Gastroesophageal sphincter (tissue), 4 donors: ENCODE results near the gene MKNK2. TPM values are rescaled to one million over a fixed set of nuclear protein-coding genes. Genes with fewer than 3 reads are reported as not detected.
"Not testable (repeated sequence)": the region's sequence is repeated elsewhere in the genome, so short reads cannot be mapped to it uniquely, and the experiment has no call there.

Source experiments
- ATAC-seq: fragments of 150-250 bp; one replicate; pipeline ENCODE4 v1.9.1; 2016; ENCODE audit warnings: mild to moderate bottlenecking, moderate library complexity
- H3K27ac ChIP-seq, 4 donors: fragments of 200-600 bp; sonication (generic) in 3 of 4; 1 replicate in 3 of 4; 2 replicates in 1 of 4; pipeline ENCODE4 v1.5.1; 2016 to 2019
- H3K27me3 ChIP-seq: fragments of 200-600 bp; sonication (generic); one replicate; pipeline ENCODE4 v1.5.1; 2019
- H3K36me3 ChIP-seq, 2 donors: fragments of 200-600 bp; sonication (generic); one replicate each; pipeline ENCODE4 v1.5.1; 2019; ENCODE audit warnings: control low read depth in 1 of 2
- H3K4me1 ChIP-seq, 3 donors: fragments of 200-600 bp; sonication (generic); 1 replicate in 2 of 3; 2 replicates in 1 of 3; pipeline ENCODE4 v1.5.1; 2016 to 2019; ENCODE audit warnings: control low read depth in 2 of 3
- H3K4me3 ChIP-seq, 2 donors: fragments of 200-600 bp; sonication (generic); one replicate each; pipeline ENCODE4 v1.5.1; 2019; ENCODE audit warnings: mild to moderate bottlenecking in 1 of 2, moderate library complexity in 1 of 2
- H3K9me3 ChIP-seq, 3 donors: fragments of 200-600 bp; sonication (generic); one replicate each; pipeline ENCODE4 v1.5.1; 2017 to 2019; ENCODE audit warnings: control low read depth in 2 of 3
- EP300 ChIP-seq: sonication (generic); formaldehyde crosslinking; IDR thresholded peaks from one replicate; pipeline ENCODE4 v1.6.1; 2017; ENCODE audit warnings: antibody characterized with exemption, mild to moderate bottlenecking
- POLR2A ChIP-seq, 2 donors: fragments of 450-650 bp; IDR thresholded peaks; one replicate each; pipeline ENCODE4 v1.6.1; 2017; ENCODE audit warnings: antibody characterized with exemption in 2 of 2, mild to moderate bottlenecking in 2 of 2, moderate library complexity in 1 of 2
- POLR2AphosphoS5 ChIP-seq: sonication (generic); formaldehyde crosslinking; IDR thresholded peaks from one replicate; pipeline ENCODE4 v1.6.1; 2017; ENCODE audit warnings: antibody characterized with exemption
- WGBS, 2 donors: methylation state at CpG; one replicate each; pipeline ENCODE4 v1.1.5; 2018; ENCODE audit warnings: low coverage in 1 of 2; 5-methylcytosine and 5-hydroxymethylcytosine counted together
- small RNA-seq, 4 donors: library from RNA; depleted of rRNA; stranded (forward); fragments of <200 nt; gene quantifications; one replicate each; pipeline ENCODE3, GENCODE V24; 2016
- total RNA-seq, 4 donors: library from RNA; depleted of rRNA; stranded (reverse); fragments of >200 nt; gene quantifications; one replicate each; pipeline ENCODE4 v1.1.0, GENCODE V29; 2016
- TF ChIP-seq, protein P1 (sequence below), 4 experiments: fragments of 200-600 bp in 2 of 4; fragments of 450-650 bp in 2 of 4; sonication (generic) in 1 of 4; IDR thresholded peaks; one replicate each; pipeline ENCODE4 v1.5.1; 2017 to 2019; ENCODE audit warnings: antibody characterized with exemption in 4 of 4, mild to moderate bottlenecking in 2 of 4, moderate library complexity in 2 of 4

The MKNK2 gene
- total RNA-seq, 4 donors from 2014 or later, result 98.4 to 195 (median 173) TPM

DNA sequence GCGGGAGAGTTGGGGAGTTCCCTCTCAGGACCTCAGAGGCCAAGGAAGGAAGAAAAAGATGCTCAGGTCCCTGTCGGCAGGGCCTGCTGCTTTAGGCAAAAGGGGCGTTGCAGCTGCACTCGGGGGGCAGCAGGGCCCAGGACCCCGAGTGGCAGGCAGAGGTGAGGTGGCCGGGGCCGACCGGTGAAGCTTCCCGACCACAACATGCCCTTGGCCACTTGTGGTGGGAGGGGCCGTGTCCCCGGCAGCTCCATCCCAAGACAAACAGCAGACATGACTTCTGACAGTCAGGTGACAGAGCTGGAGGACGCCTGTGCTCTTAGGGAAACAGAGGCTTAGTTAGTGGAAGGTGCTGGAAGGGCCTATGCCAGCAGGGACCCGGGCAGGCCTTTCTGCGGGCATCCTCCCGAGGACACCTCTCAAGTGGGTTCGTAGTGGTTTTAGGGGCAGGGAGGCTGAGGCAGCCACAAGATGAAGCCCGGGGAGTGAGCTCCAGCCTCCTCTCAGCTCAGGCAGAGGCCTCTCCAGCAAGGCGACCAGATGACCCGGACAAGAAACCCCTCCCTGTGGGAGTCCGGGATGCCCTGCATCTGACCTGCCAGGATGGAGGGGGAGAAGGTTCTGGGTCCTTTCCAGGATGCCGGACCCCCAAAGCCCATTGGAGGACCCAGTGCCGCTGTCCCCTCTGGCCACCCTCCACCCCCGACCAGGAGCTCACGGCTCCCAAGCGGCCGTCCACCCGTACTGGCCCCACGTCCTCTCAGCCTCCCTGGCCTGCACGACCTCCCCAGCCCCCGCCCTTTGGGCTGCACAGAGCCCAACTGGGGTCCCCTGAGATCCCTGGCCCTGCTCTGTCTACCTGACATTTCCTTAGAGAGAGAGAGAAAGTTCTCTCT, 59.8 kb downstream of the MKNK2 start:
- Histone ChIP-seq H3K4me3 (no peak overlapping the region), H3K27ac (no peak overlapping the region), H3K36me3 (peaks cover 0 to 95% of the 10 kb centered on the region in 2 donors), H3K27me3 (no peaks in the 10 kb centered on the region), H3K9me3 (no peaks in the 10 kb centered on the region), H3K4me1 (no peaks in the 10 kb centered on the region)
- no peak for TF ChIP-seq EP300
- TF ChIP-seq POLR2AphosphoS5, result no peak
- TF ChIP-seq, protein P1, sequence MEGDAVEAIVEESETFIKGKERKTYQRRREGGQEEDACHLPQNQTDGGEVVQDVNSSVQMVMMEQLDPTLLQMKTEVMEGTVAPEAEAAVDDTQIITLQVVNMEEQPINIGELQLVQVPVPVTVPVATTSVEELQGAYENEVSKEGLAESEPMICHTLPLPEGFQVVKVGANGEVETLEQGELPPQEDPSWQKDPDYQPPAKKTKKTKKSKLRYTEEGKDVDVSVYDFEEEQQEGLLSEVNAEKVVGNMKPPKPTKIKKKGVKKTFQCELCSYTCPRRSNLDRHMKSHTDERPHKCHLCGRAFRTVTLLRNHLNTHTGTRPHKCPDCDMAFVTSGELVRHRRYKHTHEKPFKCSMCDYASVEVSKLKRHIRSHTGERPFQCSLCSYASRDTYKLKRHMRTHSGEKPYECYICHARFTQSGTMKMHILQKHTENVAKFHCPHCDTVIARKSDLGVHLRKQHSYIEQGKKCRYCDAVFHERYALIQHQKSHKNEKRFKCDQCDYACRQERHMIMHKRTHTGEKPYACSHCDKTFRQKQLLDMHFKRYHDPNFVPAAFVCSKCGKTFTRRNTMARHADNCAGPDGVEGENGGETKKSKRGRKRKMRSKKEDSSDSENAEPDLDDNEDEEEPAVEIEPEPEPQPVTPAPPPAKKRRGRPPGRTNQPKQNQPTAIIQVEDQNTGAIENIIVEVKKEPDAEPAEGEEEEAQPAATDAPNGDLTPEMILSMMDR (IDR thresholded peaks at IDR 0.05), result no peak
- no peak for TF ChIP-seq POLR2A (IDR thresholded peaks at IDR 0.05)
- no peak for ATAC-seq
- WGBS, 2 donors, result 90% methylated on average over 2 of the region's 30 CpGs; no CpG with 5 or more reads in 1 of the 2 donors

- no peak overlapping the region for H3K4me3 ChIP-seq
- TF ChIP-seq EP300, result no peak
- no peak for TF ChIP-seq POLR2A (IDR thresholded peaks at IDR 0.05)
- TF ChIP-seq, protein P1 (IDR thresholded peaks at IDR 0.05), result no peak
- TF ChIP-seq POLR2AphosphoS5, result no peak
- no peak for ATAC-seq
- WGBS, 2 donors, result 100% methylated on average over 3 of the region's 34 CpGs; no CpG with 5 or more reads in 1 of the 2 donors
- H3K4me1 ChIP-seq, result no peaks in the 10 kb centered on the region
- no peaks in the 10 kb centered on the region for H3K27me3 ChIP-seq
- peaks cover 0 to 95% of the 10 kb centered on the region in 2 donors for H3K36me3 ChIP-seq
- no peaks in the 10 kb centered on the region for H3K9me3 ChIP-seq
- no peak overlapping the region for H3K27ac ChIP-seq
Measured at GRCh38 chr19:1990230-1991017, 60.6 kb downstream of the MKNK2 start.

DNA sequence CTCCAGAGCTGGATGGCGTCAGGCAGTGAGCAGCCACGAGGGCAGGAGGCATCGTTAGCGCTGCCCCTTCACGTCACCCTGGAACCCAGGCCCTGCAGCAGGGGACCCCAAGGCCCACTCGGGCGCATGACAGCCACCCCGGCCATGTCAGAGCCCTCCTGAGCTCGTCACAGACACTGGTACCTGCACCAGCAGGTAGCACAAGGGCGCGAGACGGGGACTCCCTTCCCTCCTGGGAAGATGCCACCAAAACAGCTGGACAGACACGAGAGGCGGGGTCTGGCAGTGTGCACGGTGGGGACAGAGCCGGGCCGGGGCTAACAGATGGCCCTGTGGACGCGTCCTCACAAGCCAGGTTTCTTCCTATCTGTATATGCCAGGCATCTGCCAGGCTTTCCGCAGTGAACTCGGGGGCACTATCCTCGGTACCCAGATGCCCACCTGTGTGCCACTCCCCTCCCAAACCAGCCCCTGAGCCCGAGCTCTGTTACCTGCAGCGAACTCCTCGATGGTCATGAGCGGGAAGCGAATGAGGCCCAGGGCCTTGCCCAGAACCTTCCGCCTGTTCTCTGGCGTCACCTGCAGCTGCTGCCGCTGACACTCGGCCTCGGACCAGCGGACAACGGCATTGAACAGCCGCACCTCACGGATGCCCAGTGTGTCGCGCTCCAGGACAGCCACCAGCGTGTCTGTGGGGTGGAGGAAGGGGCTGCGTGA, 61.4 kb downstream of the MKNK2 start:
- ATAC-seq, result no peak
- 70 to 91% methylated on average over 6 to 9 of the region's 40 CpGs for WGBS, 2 donors
- Histone ChIP-seq H3K36me3 (peaks cover 0 to 98% of the 10 kb centered on the region in 2 donors), H3K9me3 (no peaks in the 10 kb centered on the region), H3K4me1 (no peaks in the 10 kb centered on the region), H3K4me3 (no peak overlapping the region), H3K27me3 (no peaks in the 10 kb centered on the region), H3K27ac (no peak overlapping the region)
- TF ChIP-seq POLR2A (IDR thresholded peaks at IDR 0.05) (no peak), EP300 (no peak), POLR2AphosphoS5 (no peak)
- TF ChIP-seq, protein P1 (IDR thresholded peaks at IDR 0.05), result no peak

- H3K4me1 ChIP-seq, H3K9me3 ChIP-seq, H3K27ac ChIP-seq, H3K4me3 ChIP-seq, ATAC-seq, H3K27me3 ChIP-seq: not testable (repeated sequence)
- 79% methylated on average over 9 of the region's 10 CpGs; no CpG with 5 or more reads in 1 of the 2 donors for WGBS, 2 donors
- H3K36me3 ChIP-seq, result peaks cover 0 to 95% of the 10 kb centered on the region in 2 donors
Measured at GRCh38 chr19:1988464-1988863, 62.6 kb downstream of the MKNK2 start.

Small RNAs within 50 kb of the gene (small RNA-seq; reads per million reads assigned to genes)
- gene AC007136.1, result 0 reads per million in 4 donors

Other genes starting within 250 kb of the MKNK2 start
- 1 to 10 TPM in 1 of 4 donors, under 1 TPM in 3; 0.27 to 1.4 (median 0.48) TPM for gene ATP8B3, start 239.0 kb downstream of the MKNK2 start, total RNA-seq
- 10 to 100 TPM; 11.4 to 29.9 (median 16.1) TPM for gene REXO1, start 202.8 kb downstream of the MKNK2 start, total RNA-seq
- gene KLF16, start 187.7 kb downstream of the MKNK2 start, total RNA-seq, result 1 to 10 TPM; 1.4 to 7.1 (median 5.5) TPM
- 100 to 1,000 TPM in 1 of 4 donors, 10 to 100 TPM in 3; 80.0 to 117 (median 91.0) TPM for gene ABHD17A, start 165.7 kb downstream of the MKNK2 start, total RNA-seq
- 1 to 10 TPM in 3 of 4 donors, under 1 TPM in 1; 0.47 to 4.2 (median 2.3) TPM for gene ADAT3, start 145.8 kb downstream of the MKNK2 start, total RNA-seq
- 10 to 100 TPM; 48.6 to 73.4 (median 58.1) TPM for gene SCAMP4, start 145.8 kb downstream of the MKNK2 start, total RNA-seq
- 10 to 100 TPM; 40.4 to 57.4 (median 46.2) TPM for gene CSNK1G2, start 110.1 kb downstream of the MKNK2 start, total RNA-seq
- gene BTBD2, start 35.5 kb downstream of the MKNK2 start, total RNA-seq, result 100 to 1,000 TPM in 1 of 4 donors, 10 to 100 TPM in 3; 44.0 to 125 (median 59.9) TPM
- 10 to 100 TPM; 29.0 to 69.9 (median 38.6) TPM for gene MOB3A, start 45.1 kb upstream of the MKNK2 start, total RNA-seq
- 10 to 100 TPM in 1 of 4 donors, 1 to 10 TPM in 3; 2.4 to 17.3 (median 4.3) TPM for gene IZUMO4, start 45.7 kb upstream of the MKNK2 start, total RNA-seq
- 100 to 1,000 TPM in 1 of 4 donors, 10 to 100 TPM in 3; 69.9 to 132 (median 73.8) TPM for gene AP3D1, start 100.3 kb upstream of the MKNK2 start, total RNA-seq
- gene DOT1L, start 112.7 kb upstream of the MKNK2 start, total RNA-seq, result 10 to 100 TPM in 2 of 4 donors, 1 to 10 TPM in 2; 4.4 to 12.8 (median 10.2) TPM
- 10 to 100 TPM; 41.6 to 56.7 (median 51.7) TPM for gene PLEKHJ1, start 185.1 kb upstream of the MKNK2 start, total RNA-seq
- gene SF3A2, start 185.6 kb upstream of the MKNK2 start, total RNA-seq, result 10 to 100 TPM; 27.5 to 40.3 (median 37.4) TPM
- gene AMH, start 198.1 kb upstream of the MKNK2 start, total RNA-seq, result 1 to 10 TPM in 1 of 4 donors, under 1 TPM in 3; 0.23 to 1.2 (median 0.47) TPM
- under 1 TPM in 1 of 4 donors, not detected in 3; 0.37 TPM for gene JSRP1, start 205.2 kb upstream of the MKNK2 start, total RNA-seq
- gene PEAK3, start 230.9 kb upstream of the MKNK2 start, total RNA-seq, result 1 to 10 TPM in 1 of 4 donors, under 1 TPM in 2, not detected in 1; 0.16 to 1.3 (median 0.27) TPM